Stimulated activated naive CD8-positive, alpha-beta T cell treated with anti-CD3 and anti-CD28 coated beads, Interleukin-15, amount 100 ng/mL, for 72 hours (primary cell): ENCODE results near the gene SLC25A43.

Source experiments
- ATAC-seq: fragments of 150-1000 bp; cut with Tn5 transposase; 2 replicates; pipeline ENCODE4 v1.10.0; 2021; ENCODE audit warnings: mild to moderate bottlenecking, moderate library complexity
- DNase-seq, 2 donors: peaks; one replicate each; pipeline ENCODE4 v3.0.0; 2021 to 2022
- H3K27ac Mint-ChIP-seq, 2 donors: one replicate each; pipeline ENCODE4 v1.8.0; 2022; ENCODE audit warnings: mild to moderate bottlenecking in 2 of 2, mixed read lengths in 2 of 2, moderate library complexity in 2 of 2
- H3K27me3 Mint-ChIP-seq: one replicate; pipeline ENCODE4 v1.8.0; 2022; ENCODE audit warnings: mixed read lengths
- H3K4me1 Mint-ChIP-seq: one replicate; pipeline ENCODE4 v1.8.0; 2022; ENCODE audit warnings: mild to moderate bottlenecking, mixed read lengths
- H3K4me3 Mint-ChIP-seq, 2 donors: one replicate each; pipeline ENCODE4 v1.8.0; 2022; ENCODE audit warnings: mild to moderate bottlenecking in 2 of 2, mixed read lengths in 2 of 2, moderate library complexity in 1 of 2
- H3K9me3 Mint-ChIP-seq, 2 donors: one replicate each; pipeline ENCODE4 v1.8.0; 2022; ENCODE audit warnings: mixed read lengths in 2 of 2

Gene SLC25A43

DNA sequence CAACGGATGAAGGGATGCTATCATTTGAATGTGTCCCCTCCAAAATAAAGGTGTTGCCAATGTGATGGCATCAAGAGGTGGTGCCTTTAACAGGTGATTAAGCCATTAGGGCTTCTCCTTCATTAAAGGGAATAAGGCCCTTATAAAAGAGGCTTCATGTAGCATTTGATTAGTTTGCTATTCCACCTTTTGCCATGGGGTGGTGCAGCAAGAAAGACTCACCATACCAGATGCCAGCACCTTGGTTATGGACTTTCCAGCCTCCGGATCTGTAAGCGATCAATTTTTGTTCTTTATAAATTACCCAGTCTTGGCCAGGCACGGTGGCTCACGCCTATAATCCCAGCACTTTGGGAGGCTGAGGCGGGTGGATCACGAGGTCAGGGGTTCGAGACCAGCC, 7.9 kb upstream of the SLC25A43 start:
- H3K4me3 Mint-ChIP-seq: no peak overlapping the region

DNA sequence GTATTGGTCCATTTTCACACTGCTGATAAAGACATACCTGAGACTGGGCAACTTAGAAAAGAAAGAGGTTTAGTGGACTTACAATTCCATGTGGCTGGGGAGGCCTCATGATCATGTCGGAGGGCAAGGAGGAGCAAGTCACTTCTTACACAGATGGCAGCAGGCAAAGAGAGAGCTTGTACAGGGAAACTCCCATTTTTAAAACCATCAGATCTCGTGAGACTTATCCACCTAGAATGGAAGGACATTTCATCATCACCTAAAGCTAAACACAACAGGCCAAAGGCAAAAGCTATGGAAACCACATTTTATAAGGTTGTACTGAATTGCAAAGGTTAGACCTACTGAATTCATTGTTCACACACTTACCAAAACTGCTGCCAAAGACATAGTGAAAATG, 6.0 kb upstream of the SLC25A43 start:
- no peak overlapping the region for H3K27ac Mint-ChIP-seq
- DNase-seq (no peak), ATAC-seq (no peak)
- no peak overlapping the region for H3K4me3 Mint-ChIP-seq
- no peaks in the 10 kb centered on the region for H3K4me1 Mint-ChIP-seq
- H3K27me3 Mint-ChIP-seq: no peaks in the 10 kb centered on the region
- H3K9me3 Mint-ChIP-seq: no peaks in the 10 kb centered on the region

More for the DNA sequence above, 7.9 kb upstream of the SLC25A43 start:
- H3K27ac Mint-ChIP-seq: no peak overlapping the region
- no peak for DNase-seq
- H3K9me3 Mint-ChIP-seq: no peaks in the 10 kb centered on the region
- no peak for ATAC-seq
- H3K4me1 Mint-ChIP-seq: no peaks in the 10 kb centered on the region
- no peaks in the 10 kb centered on the region for H3K27me3 Mint-ChIP-seq

DNA sequence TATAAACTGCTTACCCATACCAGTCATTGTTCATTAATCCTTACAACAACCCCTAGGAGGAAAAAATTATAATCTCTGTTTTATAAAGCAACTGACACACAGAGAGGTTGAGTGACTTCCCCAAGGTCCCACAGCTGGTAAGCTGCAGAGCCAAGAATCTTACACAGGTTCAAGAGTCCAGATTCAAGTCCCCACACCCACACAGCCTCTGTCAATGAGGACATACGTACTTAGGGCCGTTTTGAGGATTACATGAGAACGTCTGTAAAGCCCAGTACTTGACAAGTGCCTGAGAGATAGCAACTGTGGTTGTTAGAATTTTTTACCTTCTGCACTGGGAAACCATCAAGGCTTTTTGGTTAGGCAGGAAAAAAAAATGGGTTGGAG, 556 bp upstream of the SLC25A43 start:
- DNase-seq (peak in 1 of 2 donors; percentile 2), ATAC-seq (peak; percentile 26)
- Mint-ChIP-seq H3K9me3 (no peaks in the 10 kb centered on the region), H3K27me3 (no peaks in the 10 kb centered on the region), H3K27ac (peak overlapping the region; percentile 78 to 99), H3K4me1 (peaks cover 27% of the 10 kb centered on the region), H3K4me3 (peak overlapping the region; percentile 91 to 94)

DNA sequence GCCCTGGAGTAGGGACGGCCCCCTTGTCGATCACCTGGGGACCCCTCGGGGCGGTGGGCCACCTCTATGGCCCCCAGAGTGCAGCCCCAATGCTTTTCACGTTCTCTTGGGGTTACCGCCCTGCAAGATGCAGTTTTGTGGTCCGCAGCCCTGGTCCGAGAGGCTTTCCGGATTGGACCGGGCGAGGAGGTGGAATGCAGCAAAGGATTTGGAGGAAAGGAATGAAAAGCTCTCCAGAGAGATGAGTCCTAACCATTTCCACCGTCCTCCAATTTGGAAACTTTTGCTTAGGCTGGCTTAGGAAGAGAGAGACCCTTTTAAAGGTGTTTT, 601 bp downstream of the SLC25A43 start:
- no peaks in the 10 kb centered on the region for H3K9me3 Mint-ChIP-seq
- H3K4me3 Mint-ChIP-seq: peak overlapping the region; percentile 56 to 70
- peaks cover 27% of the 10 kb centered on the region for H3K4me1 Mint-ChIP-seq
- no peak overlapping the region for H3K27ac Mint-ChIP-seq
- ATAC-seq: no peak
- DNase-seq: no peak
- H3K27me3 Mint-ChIP-seq: no peaks in the 10 kb centered on the region

DNA sequence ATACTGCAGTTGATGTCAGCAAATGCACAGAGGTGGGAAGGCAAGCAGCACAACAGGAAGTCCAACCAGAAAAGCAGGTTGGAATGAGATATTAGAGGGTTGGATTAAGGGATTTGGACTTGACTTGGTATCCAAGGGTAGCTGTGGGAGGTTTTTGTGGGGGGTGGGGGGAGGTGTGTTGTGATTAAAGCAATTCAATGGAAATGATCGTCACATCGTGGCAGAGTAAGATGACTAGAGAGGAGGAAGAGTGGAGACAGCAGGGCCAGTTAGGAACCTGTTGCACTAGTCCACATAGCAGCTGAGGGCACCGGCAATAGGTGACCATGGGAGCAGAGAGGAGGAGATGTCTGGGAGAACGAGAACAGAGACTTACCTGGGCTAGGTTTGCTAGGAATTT, 2.4 kb downstream of the SLC25A43 start:
- DNase-seq (no peak), ATAC-seq (no peak)
- no peak overlapping the region for H3K4me3 Mint-ChIP-seq
- H3K27ac Mint-ChIP-seq: no peak overlapping the region
- H3K9me3 Mint-ChIP-seq: no peaks in the 10 kb centered on the region
- H3K27me3 Mint-ChIP-seq: no peaks in the 10 kb centered on the region
- peaks cover 27% of the 10 kb centered on the region for H3K4me1 Mint-ChIP-seq

DNA sequence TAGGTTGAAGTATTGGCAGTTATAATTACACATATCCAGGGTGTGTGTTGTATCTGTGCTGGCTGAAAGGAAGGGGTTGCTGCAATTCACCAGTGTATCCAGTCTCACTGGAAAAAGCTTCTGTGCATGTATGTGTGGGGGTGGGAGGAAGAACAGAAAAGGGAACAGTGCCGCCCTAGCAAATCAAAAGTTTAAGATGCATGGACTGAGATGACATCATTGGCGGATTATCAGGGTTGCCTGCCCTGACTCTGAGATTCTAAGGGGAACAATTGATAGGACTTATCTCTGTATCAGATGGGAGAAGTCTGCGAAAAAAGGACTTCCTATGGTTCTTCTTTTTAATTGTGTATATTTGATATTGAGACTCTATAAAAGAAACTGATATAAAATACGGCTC, 3.5 kb downstream of the SLC25A43 start:
- DNase-seq: no peak
- H3K9me3 Mint-ChIP-seq: no peaks in the 10 kb centered on the region
- H3K4me1 Mint-ChIP-seq: peaks cover 27% of the 10 kb centered on the region
- no peak overlapping the region for H3K27ac Mint-ChIP-seq
- no peak overlapping the region for H3K4me3 Mint-ChIP-seq
- ATAC-seq: no peak
- H3K27me3 Mint-ChIP-seq: no peaks in the 10 kb centered on the region

DNA sequence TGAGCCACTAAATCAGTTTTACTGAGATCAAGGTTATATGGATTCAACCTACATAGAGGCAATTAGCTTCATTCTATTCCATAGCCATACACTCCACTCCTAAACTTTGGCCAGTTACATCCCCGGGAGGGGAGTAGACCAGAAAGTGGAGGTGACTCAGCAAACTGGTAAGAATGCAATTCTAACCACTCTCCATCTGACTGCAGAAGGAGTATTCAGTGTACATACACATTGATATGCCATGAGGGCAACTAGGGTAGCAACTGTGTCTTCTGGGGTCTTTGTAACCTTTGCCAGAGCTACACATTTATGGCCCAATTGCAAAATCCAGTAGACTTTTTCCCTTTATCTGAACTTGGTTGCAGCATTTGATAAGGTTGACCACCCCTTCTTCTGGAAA, 7.6 kb downstream of the SLC25A43 start:
- Mint-ChIP-seq H3K27me3 (no peaks in the 10 kb centered on the region), H3K4me1 (peaks cover 5% of the 10 kb centered on the region), H3K4me3 (no peak overlapping the region), H3K27ac (no peak overlapping the region), H3K9me3 (no peaks in the 10 kb centered on the region)
- ATAC-seq (no peak), DNase-seq (no peak)

DNA sequence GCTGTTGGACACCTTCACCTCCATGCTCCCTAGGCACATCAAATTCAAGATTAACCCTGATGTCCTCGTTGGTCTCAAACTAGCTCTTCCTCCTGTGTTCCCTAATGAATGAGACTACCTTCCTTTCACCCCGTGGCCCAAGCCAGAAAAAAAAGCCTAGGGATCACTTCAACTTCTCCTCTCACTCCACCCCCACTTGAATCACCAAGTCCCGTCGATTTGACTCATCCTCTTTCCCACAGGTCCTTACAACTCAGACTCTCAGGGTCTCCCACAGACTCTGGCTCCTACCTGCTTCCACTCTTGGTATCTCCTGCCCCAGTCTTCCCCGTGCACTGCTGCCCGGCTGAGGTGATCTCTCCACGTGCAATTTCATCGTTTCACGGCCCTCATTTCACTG, 8.5 kb downstream of the SLC25A43 start:
- DNase-seq (no peak), ATAC-seq (no peak)
- peak overlapping the region; percentile 27 to 45 for H3K27ac Mint-ChIP-seq
- H3K4me1 Mint-ChIP-seq: peaks cover under 1% of the 10 kb centered on the region
- no peak overlapping the region for H3K4me3 Mint-ChIP-seq
- no peaks in the 10 kb centered on the region for H3K9me3 Mint-ChIP-seq
- H3K27me3 Mint-ChIP-seq: no peaks in the 10 kb centered on the region

DNA sequence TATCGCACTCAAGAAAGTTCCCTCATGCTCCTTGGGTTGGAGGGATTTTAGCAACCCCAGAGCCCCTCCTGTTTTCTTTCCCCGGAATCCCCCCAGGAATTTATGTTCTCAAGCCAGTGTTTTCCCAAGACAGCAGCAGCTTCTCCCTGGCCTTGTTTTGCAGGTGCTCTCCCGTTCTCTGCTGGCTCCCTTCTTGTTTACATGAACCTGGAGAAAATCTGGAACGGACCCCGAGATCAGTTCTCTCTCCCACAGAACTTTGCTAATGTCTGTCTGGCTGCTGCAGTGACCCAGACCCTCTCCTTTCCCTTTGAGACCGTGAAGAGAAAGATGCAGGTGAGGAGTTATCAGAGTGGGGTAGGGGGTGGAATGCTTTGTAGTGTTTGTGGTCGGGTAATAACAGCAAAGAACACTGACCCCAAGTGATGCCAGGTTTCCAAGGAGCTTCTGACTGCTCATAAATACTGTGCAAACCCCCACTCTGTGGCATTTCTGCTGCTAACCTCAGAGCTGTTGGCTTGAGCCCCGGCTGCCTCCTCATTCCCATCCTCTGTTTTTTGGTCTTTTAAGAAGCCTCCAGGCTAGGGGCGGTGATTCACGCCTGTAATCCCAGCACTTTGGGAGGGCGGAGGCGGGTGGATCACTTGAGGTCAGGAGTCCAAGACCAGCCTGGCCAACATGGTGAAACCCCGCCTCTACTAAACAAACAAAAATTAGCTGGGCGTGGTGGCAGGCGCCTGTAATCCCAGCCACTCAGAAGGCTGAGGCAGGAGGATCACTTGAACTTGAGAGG, 11.1 kb downstream of the SLC25A43 start:
- ATAC-seq: no peak
- H3K27me3 Mint-ChIP-seq: no peaks in the 10 kb centered on the region

DNA sequence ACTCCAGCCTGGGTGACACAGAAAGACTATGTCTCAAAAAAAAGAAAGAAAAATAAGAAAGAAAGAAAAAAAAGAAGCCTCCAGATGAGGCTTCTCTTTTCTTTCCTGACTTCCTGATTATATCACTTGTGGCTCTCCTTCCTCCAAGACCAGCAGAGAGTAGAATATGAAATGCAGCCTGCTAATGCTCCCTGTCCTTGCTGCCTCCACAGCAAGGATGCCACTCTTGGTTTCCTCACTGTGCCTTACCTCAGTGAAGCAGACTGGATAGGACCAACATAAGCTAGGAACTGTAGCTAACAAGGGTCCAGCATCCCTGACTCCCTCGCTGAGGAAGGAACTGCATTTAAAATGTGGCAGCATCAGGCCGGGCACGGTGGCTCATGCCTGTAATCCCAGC, 11.7 kb downstream of the SLC25A43 start:
- H3K9me3 Mint-ChIP-seq: no peaks in the 10 kb centered on the region
- H3K27ac Mint-ChIP-seq: no peak overlapping the region
- no peaks in the 10 kb centered on the region for H3K4me1 Mint-ChIP-seq
- no peaks in the 10 kb centered on the region for H3K27me3 Mint-ChIP-seq
- DNase-seq (no peak), ATAC-seq (no peak)
- no peak overlapping the region for H3K4me3 Mint-ChIP-seq

More for the DNA sequence above, 11.1 kb downstream of the SLC25A43 start:
- no peak overlapping the region for H3K27ac Mint-ChIP-seq
- no peak overlapping the region for H3K4me3 Mint-ChIP-seq
- no peak for DNase-seq
- no peaks in the 10 kb centered on the region for H3K9me3 Mint-ChIP-seq
- H3K4me1 Mint-ChIP-seq: no peaks in the 10 kb centered on the region

DNA sequence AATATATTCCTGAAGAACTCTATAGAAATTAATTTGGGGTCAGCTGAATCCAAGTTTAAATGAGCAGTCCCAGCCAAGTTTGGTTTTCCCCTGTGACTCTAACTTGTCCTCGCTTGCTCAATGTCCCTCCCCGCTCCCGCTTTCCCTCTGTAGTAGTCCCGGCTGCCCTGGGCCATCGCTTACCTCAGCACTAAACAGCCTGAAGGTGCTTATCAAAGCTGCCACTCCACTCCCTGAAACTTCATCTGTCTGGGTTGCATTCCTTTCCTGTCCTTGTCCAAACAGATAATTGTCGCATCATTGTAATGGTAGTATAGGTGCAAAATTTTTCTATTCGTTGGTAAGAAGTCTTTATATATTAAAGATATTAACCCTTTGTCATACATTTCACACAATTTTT, 12.8 kb downstream of the SLC25A43 start:
- H3K4me3 Mint-ChIP-seq: no peak overlapping the region
- DNase-seq (no peak), ATAC-seq (no peak)
- H3K9me3 Mint-ChIP-seq: no peaks in the 10 kb centered on the region
- no peaks in the 10 kb centered on the region for H3K4me1 Mint-ChIP-seq
- H3K27ac Mint-ChIP-seq: no peak overlapping the region
- H3K27me3 Mint-ChIP-seq: no peaks in the 10 kb centered on the region

DNA sequence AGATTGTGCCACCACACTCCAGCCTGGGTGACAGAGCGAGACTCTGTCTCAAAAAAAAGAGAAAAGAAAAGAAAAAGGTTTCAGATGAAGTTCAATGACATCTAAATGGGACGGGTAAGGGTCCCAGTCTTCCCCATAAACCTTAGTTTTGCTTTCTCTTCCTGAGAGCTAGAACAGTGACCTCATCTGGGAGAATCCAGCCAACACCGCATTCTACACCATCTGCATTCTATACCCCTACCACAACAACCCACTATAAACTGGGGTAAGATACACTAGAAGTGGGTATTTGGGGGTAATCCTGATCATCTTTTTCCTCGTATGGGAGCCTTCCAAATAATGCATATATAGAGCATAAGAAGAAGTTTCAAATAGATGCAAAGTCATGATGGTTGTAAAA, 18.2 kb downstream of the SLC25A43 start:
- DNase-seq (no peak), ATAC-seq (no peak)
- Mint-ChIP-seq H3K27me3 (no peaks in the 10 kb centered on the region), H3K4me3 (no peak overlapping the region), H3K27ac (no peak overlapping the region), H3K4me1 (no peaks in the 10 kb centered on the region), H3K9me3 (no peaks in the 10 kb centered on the region)

DNA sequence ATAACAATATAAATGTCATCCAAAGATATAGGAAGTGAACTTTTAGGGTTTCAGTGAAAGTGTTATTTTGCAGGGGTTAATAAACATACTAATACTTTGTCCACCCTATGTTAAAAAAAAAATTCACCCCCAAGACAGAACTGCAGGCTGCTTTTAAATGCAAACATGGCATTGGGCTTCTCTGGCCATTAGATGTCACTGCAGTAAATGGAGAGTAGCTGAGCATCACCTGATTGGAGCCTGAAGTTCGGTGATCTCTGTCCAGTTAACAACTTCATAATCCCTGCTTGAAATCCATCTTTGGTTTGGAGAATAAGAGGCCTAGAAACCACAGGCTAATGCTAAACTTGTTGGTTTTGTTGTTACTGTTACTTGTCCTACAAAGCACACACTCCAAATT, 18.7 kb downstream of the SLC25A43 start:
- ATAC-seq (no peak), DNase-seq (no peak)
- Mint-ChIP-seq H3K4me1 (no peaks in the 10 kb centered on the region), H3K9me3 (no peaks in the 10 kb centered on the region), H3K27me3 (no peaks in the 10 kb centered on the region), H3K4me3 (no peak overlapping the region), H3K27ac (no peak overlapping the region)

DNA sequence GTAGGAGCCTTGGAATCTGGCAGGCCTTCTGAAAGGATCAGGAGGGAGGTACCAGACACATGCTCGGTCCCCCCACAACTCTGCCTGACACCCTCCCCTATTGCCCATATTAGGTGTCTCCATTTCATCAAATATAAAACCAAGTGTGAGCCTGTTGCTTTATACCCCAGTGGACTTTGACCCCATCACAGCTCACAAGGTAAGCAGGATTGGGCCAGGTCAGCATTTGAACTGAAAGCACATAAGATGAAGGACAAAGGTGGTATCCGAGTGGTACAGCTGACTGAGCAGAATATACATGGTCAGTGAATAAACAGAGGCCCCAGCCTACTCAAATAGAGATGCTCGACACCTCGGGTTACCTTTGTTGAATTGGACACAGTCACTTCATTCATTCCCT, 20.0 kb downstream of the SLC25A43 start:
- Mint-ChIP-seq H3K4me1 (no peaks in the 10 kb centered on the region), H3K9me3 (no peaks in the 10 kb centered on the region), H3K27me3 (no peaks in the 10 kb centered on the region), H3K27ac (no peak overlapping the region), H3K4me3 (no peak overlapping the region)
- no peak for DNase-seq
- ATAC-seq: no peak

DNA sequence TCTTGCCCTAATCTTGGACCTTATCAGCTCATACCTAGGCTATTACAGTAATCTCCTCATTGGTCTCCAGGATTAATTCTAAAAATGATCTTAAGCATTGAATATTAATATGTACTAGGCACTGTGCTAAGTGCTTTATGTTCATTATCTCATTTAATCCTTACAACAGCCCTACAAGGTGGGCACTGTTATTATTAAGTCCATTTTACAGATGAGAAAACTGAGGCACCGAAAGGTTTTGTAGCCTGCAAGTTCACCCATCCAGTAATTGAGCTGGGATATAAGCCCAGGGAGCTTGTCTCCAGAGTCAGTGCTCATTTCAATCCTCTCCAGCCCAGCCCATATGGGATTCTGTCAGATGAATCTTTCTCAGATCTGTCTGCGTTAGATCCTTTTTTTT, 20.8 kb downstream of the SLC25A43 start:
- H3K27ac Mint-ChIP-seq: peak overlapping the region in 1 of 2 donors; percentile 16

DNA sequence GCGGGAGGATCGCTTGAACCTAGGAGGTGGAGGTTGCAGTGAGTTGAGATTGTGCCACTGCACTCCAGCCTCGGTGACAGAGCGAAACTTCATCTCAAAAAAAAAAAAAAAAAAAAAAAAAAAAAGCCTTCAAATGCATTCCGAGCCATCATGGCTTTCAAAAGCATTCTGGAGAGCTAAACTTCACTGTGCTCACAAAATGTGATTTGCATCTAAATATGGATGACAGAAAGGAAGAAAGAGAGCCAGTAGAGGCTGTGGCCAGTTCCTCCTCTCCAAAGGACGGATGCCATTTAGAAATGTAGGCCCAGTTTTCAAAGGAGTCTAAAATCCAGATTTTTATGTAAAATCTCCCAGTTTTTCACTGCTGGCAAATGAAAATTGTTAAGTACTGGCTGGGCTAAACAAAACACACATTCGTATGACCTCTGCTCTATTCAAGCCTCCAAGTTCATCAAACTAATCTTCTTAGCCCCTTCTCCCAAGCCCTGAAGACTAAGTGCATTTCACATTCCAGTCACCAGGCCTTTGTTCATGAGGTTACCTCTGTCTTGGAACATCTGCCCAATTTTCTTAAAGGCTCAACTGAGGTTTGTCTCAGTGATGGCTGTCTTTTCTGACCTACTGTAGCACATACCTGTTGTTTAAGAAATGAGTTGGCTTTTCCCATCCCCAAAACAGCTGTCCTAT, 22.0 kb downstream of the SLC25A43 start:
- H3K4me3 Mint-ChIP-seq: no peak overlapping the region
- no peaks in the 10 kb centered on the region for H3K27me3 Mint-ChIP-seq
- DNase-seq (no peak), ATAC-seq (no peak)
- no peaks in the 10 kb centered on the region for H3K9me3 Mint-ChIP-seq
- H3K27ac Mint-ChIP-seq: no peak overlapping the region
- H3K4me1 Mint-ChIP-seq: peaks cover 5% of the 10 kb centered on the region

More for the DNA sequence above, 20.8 kb downstream of the SLC25A43 start:
- H3K9me3 Mint-ChIP-seq: no peaks in the 10 kb centered on the region
- DNase-seq (no peak), ATAC-seq (no peak)
- H3K4me1 Mint-ChIP-seq: no peaks in the 10 kb centered on the region
- no peak overlapping the region for H3K4me3 Mint-ChIP-seq
- H3K27me3 Mint-ChIP-seq: no peaks in the 10 kb centered on the region

DNA sequence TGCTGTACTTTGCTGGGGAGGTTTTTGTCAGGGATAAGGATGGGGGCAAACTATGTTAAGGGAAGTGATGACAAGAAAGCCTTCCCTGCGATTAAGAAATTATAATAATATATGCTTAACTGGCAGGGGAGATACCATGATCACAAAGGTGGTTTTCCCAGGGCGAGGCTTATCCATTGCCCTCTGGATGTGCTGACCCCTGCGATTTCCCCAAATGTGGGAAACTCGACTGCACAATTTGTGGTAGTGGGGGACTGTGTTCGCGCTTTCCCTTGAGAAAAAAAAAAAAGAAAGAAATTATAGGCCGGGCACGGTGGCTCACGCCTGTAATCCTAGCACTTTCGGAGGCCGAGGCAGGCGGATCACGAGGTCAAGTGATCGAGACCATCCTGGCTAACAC, 24.5 kb downstream of the SLC25A43 start:
- no peak for DNase-seq
- Mint-ChIP-seq H3K9me3 (no peaks in the 10 kb centered on the region), H3K4me1 (peaks cover 19% of the 10 kb centered on the region), H3K27me3 (no peaks in the 10 kb centered on the region), H3K27ac (no peak overlapping the region), H3K4me3 (no peak overlapping the region)
- ATAC-seq: no peak
